Stimulated activated CD4-positive, alpha-beta T cell treated with anti-CD3 and anti-CD28 coated beads, Interleukin-12 subunit alpha, Interleukin-12 subunit beta, amount 100 ng/mL, for 4 hours (primary cell): ENCODE measurements around the gene BRD1.
"Not testable (repeated sequence)": the region's sequence is repeated elsewhere in the genome, so short reads cannot be mapped to it uniquely, and the experiment has no call there.

Experiments
- DNase-seq: peaks from one replicate; pipeline ENCODE4 v3.0.0-alpha.2; 2020

Gene BRD1

GRCh38 chr22:49781886-49782285, 45.8 kb downstream of the BRD1 start:
- DNase-seq, result not testable (repeated sequence)

GRCh38 chr22:49781289-49781782, 46.3 kb downstream of the BRD1 start:
- DNase-seq, result no peak

DNA sequence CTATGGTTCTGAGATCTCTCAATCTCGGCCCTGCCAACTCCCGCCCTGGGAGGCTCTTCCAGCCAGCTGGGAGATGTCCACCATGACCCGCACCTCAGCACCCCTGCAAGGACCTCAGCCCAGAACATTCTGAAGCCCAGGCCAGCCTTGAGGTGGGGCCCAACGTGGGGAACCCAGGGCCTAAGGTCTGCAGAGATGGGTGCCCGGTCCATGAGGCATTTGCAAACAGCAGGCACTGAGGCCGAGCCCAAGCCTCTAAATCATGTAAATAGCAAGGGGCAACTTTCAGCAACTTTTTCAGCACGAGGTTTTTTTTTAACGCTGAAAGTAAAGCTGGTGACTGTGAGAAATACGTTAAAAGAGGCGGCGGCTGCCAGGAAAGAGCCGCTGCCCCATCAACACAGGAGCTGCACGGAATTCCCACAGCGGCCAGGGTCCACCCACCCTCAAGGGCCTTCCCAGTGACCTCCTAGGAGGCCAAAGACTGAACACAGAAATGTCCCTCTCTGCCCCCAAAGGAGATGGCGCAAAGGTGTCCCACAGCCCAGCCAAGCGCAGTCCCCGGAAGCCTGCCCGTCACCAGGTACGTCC, 46.9 kb downstream of the BRD1 start:
- no peak for DNase-seq

DNA sequence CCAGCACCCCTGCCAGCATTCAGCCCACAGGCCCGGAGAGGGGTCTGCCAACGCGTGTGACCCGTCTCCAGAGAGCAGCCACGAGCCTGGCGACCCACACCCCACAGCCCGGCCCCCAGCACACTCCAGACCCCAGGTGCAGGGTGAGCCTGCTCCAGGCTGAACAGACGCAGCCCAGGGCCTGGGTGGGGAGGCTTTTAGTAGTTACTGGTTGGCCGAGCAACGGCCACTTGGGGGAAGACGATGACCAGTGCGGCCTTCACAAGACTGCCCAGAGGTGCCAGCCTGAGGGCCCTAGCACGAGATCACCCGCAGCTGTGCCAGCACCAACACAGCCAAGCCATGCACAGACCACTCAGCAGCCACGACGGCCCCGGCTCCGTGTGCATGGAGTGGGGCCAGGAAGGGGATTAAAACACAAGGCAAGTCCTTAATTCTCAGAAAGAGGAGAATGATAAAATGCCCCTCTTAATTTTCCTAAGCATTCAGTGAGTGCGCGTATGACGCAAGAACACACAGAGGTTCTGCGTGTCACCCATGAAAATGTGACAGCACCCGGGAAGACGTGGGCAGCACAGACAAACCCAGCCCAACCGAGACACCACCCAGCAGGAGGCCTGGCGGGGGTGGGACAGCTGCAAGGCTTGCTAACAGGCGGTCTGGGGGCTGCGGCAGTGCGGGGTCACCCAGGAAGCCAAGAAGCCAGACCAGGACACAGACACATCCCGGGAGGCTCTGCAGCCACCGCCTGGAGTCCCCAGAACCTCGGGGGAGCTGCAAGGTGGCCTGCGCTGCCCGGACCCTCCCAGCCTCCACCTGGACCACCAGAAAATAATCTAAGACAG, 47.6 kb downstream of the BRD1 start:
- no peak for DNase-seq

DNA sequence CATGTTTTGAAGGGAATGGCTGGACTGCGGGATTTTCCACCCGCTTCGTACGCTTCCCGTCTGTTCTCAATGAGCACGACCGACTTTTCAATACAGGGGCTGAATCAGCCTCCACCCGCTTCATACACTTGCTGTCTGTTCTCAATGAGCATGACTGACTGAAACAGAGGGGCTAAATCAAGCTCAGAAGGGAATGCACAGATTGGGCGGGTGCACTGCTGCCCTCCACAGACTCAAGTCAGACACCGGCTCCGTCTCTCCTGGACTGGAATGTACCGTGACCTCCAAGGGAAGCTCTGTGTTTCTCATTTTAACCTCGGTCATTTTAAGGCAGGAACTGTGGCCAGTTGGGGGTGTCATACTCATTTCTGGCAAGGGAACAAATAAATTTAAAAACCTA, 48.5 kb downstream of the BRD1 start:
- no peak for DNase-seq

DNA sequence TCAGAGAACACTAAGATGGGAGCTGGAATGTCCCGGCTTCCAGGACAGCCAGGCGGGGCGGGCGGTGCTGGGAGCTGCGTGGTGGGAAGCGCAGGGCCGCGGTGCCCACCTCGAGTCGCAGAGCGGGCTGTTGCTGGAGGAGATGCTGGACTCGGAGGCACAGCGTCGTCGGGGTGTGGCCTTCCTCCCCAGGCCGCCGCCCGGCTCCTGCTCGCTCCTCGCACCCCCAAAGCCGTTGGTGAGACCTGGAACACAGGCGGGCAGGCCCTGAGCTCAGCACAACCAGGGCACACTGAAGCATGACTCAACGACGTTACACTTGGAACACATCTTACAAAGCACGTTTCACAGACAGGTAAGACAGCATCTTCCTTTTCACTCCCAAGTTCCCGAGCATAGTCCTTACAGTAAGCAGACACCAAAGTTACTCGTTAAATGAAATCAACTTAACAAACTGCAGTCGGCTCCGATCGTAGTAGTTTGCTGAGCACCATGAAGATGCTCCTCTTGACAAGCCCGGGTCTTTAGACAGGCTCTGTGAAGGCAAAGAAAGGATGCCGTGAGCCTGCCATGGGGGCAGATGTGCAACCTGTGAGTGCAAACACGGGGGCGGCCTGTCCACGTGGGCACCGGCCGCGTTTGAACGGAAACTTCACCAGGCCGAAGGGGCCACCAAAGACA, 50.0 kb downstream of the BRD1 start:
- no peak for DNase-seq

DNA sequence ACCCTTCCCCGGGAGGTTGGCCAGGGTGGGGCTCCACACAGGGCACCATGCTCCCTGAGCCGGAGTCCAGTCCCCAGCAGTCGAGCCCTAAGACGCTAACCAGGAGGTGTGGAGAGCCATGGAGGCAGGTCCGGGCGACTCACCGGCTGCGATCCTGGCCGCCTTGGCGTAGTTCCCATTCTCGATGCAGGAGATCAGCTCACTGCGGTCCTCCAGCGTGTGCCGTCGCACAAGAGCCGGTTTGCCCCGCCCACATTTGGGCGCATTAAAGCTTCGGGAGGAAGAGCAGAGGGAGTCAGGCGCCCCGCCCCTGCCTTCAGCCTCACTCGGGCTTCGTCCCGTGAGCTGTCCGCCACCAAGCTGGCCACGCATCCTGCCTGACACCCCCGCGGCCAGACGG, 50.8 kb downstream of the BRD1 start:
- DNase-seq, result no peak

- DNase-seq, result no peak
Measured at GRCh38 chr22:49775867-49776511, 51.7 kb downstream of the BRD1 start.

- DNase-seq, result no peak
Measured at GRCh38 chr22:49775191-49775866, 52.3 kb downstream of the BRD1 start.

GRCh38 chr22:49774499-49775151, 53.0 kb downstream of the BRD1 start:
- no peak for DNase-seq

GRCh38 chr22:49774046-49774445, 53.6 kb downstream of the BRD1 start:
- no peak for DNase-seq

DNA sequence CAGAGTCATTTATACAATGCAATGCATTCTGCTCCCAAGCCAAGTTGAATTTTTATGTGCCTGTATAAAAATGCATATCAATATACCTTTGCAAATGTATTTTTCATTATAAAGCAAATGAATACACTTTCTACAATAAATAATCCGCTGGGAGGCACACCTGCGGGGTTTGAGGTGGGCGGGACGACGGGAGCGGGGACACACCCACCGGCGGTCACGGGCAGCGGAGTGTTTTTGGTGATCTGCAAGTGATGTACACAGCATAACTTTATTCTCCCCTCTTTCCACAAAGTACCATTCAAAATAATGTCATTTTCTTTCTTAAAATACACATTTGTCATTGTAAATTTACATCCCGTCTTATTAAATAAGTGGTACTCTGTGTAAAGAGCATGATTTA, 54.1 kb downstream of the BRD1 start:
- DNase-seq, result no peak

- DNase-seq, result no peak
Measured at GRCh38 chr22:49772692-49773091, 55.0 kb downstream of the BRD1 start.

GRCh38 chr22:49771266-49772065, 56.2 kb downstream of the BRD1 start:
- no peak for DNase-seq

DNA sequence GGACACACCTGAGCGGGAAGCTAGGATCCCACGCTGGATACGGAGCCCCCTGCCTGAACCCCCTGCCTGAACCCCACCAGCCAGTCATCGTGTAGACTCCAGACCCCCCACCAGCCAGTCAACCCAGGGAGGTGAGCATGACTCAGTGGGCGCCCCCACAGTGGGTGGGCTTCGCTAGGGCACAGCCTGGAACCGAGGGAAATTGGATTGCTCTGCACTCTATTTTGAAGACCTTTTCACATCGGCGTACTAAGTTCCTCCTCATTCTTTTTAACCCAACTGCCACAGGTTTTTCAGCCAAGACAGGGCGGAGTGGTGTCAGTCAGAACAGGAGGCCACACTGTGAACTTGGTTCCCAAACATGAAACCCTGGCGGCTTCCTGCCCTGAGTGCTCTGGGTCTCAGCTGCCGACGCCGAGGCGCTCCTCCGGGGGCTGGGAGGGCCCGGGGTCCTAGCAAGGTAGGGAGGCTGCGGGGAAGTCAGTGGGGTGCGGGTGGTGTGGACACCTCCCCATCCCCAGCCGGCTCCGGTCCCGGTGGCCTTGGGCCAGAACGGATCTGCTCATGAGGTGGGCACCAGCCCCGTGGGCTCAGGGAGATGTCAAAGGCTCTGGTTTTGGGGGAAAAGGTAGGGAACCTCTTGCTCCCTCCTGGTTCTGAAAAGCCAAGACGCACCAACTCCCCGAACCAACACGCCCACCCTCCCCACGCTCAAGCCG, 57.0 kb downstream of the BRD1 start:
- DNase-seq, result no peak

DNA sequence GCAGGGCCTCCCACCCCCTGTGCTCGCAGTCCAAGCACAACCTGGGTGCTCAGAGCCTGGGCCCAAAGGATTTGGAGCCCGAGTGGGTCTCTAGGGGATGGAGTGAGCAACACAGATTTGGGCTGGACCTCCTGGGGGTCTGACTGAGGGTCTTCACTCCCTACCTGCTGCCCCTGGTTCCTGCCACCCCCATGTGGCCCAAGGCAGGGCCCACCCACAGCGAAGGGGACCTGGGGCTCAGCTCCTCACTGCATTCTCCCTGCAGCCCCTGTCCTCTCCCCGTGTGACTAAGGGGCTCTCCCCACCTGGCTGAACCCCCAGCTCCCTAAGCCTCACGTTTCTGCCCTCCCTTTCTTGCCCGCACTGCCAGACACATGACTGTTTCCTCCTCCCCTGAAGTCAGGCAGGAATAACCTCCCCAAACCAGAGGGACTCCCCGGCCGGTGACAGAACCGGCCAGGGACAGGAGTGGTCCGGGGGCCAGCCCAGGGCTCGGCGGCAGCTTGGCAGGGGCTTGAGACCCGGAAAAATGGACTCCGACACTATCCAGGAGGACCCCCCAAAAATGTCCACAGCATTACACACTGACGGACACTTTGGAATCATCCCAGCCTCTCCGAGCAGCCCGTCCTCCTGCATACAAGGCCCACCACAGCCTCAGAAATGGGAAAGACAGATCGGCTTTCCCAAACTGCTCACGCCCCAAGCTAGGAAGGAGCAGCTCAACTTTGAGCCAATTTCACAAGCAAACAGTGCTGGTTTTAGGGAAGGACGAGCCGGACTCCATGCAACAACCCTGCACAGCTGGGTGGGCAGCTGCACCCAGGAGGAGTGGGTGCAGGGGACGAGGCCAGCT, 57.8 kb downstream of the BRD1 start:
- no peak for DNase-seq

GRCh38 chr22:49768951-49769690, 58.6 kb downstream of the BRD1 start:
- no peak for DNase-seq

DNA sequence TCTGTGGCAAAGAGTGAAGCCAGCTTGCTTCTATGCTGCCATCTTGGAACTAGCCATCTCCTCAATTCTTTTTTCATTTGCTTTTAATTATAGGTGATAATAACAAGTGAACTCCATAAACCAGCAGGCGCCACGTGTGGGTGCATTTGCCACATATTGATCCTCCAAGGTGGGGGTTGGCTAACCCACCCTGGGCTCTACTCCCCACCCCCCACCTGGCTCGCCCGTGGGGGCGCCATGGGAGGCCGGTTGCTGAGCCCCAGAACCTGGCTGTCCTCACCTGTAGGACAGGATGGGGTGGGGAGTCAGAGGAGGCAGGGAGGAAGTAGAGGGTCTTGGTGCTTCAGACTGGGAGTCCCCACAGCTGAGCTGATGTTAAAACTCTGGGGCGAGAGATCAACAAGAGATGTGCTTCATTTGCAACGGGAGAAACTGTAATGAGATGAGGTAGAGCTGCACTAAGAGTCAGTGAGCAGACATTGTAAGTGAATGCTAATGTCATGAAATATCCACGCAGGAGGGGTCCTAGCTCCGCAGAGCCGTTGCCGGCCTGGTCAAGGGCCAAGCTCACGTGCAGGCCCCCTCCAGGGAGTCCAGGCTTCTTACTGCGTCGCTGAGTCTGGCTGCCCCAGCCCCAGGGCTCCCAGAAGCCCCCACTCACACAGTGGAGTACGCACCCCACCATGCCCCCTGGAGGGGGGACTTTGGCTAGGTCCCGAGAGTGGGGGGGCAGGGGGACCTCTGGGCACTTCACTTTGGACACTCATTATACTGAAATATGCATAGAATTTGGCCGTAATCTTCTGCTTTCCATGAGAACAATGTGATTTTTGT, 59.4 kb downstream of the BRD1 start:
- no peak for DNase-seq
